Activated naive CD8-positive, alpha-beta T cell treated with anti-CD3 and anti-CD28 coated beads for 36 hours (primary cell): ENCODE data around the gene PON3. TPM values are rescaled to one million over a fixed set of nuclear protein-coding genes. Genes with fewer than 3 reads are reported as not detected.

ENCODE experiments used
- DNase-seq: peaks from one replicate; pipeline ENCODE4 v3.0.0; 2021
- H3K27ac Mint-ChIP-seq: one replicate; pipeline ENCODE4 v1.8.0; 2022; ENCODE audit warnings: mild to moderate bottlenecking, moderate library complexity, mixed read lengths
- H3K27me3 Mint-ChIP-seq: one replicate; pipeline ENCODE4 v1.8.0; 2022; ENCODE audit warnings: mild to moderate bottlenecking, mixed read lengths
- H3K36me3 Mint-ChIP-seq: one replicate; pipeline ENCODE4 v1.8.0; 2021; ENCODE audit warnings: mild to moderate bottlenecking, mixed read lengths
- H3K4me1 Mint-ChIP-seq: one replicate; pipeline ENCODE4 v1.8.0; 2021; ENCODE audit warnings: mixed read lengths
- H3K4me3 Mint-ChIP-seq: one replicate; pipeline ENCODE4 v1.8.0; 2022; ENCODE audit warnings: mild to moderate bottlenecking, moderate library complexity, mixed read lengths
- H3K9me3 Mint-ChIP-seq: one replicate; pipeline ENCODE4 v1.8.0; 2022; ENCODE audit warnings: mixed read lengths
- total RNA-seq, 2 experiments: library from RNA; stranded (reverse); gene quantifications; one replicate each; pipeline ENCODE4 v1.2.3, GENCODE V29; 2021

PON3 gene
- total RNA-seq, 2 experiments from 2014 or later: 0.32 TPM; not detected in 1

DNA sequence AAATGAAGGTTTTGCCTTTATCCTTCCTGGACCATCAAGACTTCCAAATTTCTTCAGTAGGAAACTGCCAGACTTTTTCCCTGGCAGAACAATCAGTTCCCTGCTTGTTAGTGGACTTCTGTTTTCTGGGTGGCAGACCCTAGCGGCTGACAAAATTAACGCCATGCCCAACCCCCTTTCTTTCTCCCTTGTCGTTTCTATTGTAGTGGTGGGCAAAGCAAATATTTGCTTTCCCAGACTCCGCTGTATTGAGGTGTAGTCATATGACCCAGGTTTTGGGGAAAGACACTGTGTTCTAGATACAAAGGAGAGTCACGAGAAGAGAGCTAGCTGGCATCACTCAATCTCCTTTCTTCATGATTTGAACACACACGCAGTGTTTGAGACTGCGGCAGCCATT lies 31.0 kb upstream of the PON3 start:
- no peak overlapping the region for H3K4me3 Mint-ChIP-seq
- H3K4me1 Mint-ChIP-seq: no peaks in the 10 kb centered on the region
- H3K27ac Mint-ChIP-seq: no peak overlapping the region
- H3K9me3 Mint-ChIP-seq: no peaks in the 10 kb centered on the region
- DNase-seq: no peak
- no peaks in the 10 kb centered on the region for H3K27me3 Mint-ChIP-seq
- H3K36me3 Mint-ChIP-seq: peaks cover 10% of the 10 kb centered on the region

GRCh38 chr7:95425694-95426093 lies 29.5 kb upstream of the PON3 start:
- no peak for DNase-seq
- Mint-ChIP-seq H3K27ac (no peak overlapping the region), H3K36me3 (peaks cover 10% of the 10 kb centered on the region), H3K27me3 (no peaks in the 10 kb centered on the region), H3K4me1 (peaks cover 2% of the 10 kb centered on the region), H3K4me3 (no peak overlapping the region), H3K9me3 (no peaks in the 10 kb centered on the region)

DNA sequence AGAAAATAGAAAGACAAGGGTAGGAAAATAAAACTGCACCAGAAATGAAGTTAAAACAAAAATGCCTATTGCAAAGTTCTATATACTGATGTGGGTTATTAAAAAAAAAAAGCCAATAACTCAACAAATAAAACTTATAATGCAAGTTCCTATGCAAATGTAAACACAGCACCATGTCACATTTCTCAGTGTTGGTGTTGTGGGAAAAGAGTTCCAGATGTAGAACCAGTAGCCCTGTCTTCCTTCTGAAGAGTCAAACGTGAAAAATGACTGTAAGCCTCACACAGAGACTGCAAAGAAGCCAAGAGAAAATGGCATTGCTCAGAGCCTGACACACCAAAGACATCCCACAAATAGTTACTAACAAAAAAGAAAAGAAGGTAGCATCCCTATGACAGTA lies 28.5 kb upstream of the PON3 start:
- DNase-seq: no peak
- peaks cover 2% of the 10 kb centered on the region for H3K4me1 Mint-ChIP-seq
- H3K9me3 Mint-ChIP-seq: no peaks in the 10 kb centered on the region
- no peak overlapping the region for H3K4me3 Mint-ChIP-seq
- H3K27me3 Mint-ChIP-seq: no peaks in the 10 kb centered on the region
- H3K36me3 Mint-ChIP-seq: peaks cover 10% of the 10 kb centered on the region
- H3K27ac Mint-ChIP-seq: no peak overlapping the region

GRCh38 chr7:95421847-95422444 lies 25.8 kb upstream of the PON3 start:
- no peak for DNase-seq
- no peak overlapping the region for H3K4me3 Mint-ChIP-seq
- no peaks in the 10 kb centered on the region for H3K9me3 Mint-ChIP-seq
- no peak overlapping the region for H3K27ac Mint-ChIP-seq
- peaks cover 2% of the 10 kb centered on the region for H3K4me1 Mint-ChIP-seq
- H3K36me3 Mint-ChIP-seq: peaks cover 6% of the 10 kb centered on the region
- no peaks in the 10 kb centered on the region for H3K27me3 Mint-ChIP-seq

GRCh38 chr7:95421000-95421846 lies 25.0 kb upstream of the PON3 start:
- Mint-ChIP-seq H3K4me3 (no peak overlapping the region), H3K27me3 (no peaks in the 10 kb centered on the region), H3K9me3 (no peaks in the 10 kb centered on the region), H3K4me1 (peaks cover 2% of the 10 kb centered on the region), H3K36me3 (peaks cover 6% of the 10 kb centered on the region), H3K27ac (no peak overlapping the region)
- no peak for DNase-seq

GRCh38 chr7:95412075-95412474 lies 15.9 kb upstream of the PON3 start:
- Mint-ChIP-seq H3K4me1 (no peaks in the 10 kb centered on the region), H3K27me3 (no peaks in the 10 kb centered on the region), H3K9me3 (no peaks in the 10 kb centered on the region), H3K27ac (no peak overlapping the region), H3K36me3 (peaks cover 2% of the 10 kb centered on the region), H3K4me3 (no peak overlapping the region)
- no peak for DNase-seq

DNA sequence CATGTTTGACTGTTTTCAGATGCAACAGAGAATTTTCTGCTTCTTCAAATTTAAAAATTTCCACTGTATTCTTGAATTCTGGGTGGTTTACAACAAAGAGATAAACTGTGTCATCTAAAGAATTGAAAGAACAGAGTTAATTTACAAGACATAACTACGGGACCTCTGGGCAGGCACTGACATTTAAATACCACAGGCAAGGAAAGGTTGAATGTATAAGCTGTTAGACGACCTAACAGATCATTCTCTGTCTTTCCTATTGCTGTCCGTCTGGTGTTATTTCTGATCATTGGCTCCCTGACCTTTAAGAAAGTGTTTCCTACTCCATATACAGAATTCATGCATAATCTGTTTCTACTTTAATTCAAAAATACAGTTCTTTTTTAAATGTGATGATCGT lies 15.5 kb upstream of the PON3 start:
- DNase-seq: no peak
- H3K36me3 Mint-ChIP-seq: peaks cover 2% of the 10 kb centered on the region

GRCh38 chr7:95411036-95411435 lies 14.9 kb upstream of the PON3 start:
- H3K27ac Mint-ChIP-seq: no peak overlapping the region
- H3K4me1 Mint-ChIP-seq: no peaks in the 10 kb centered on the region
- no peaks in the 10 kb centered on the region for H3K9me3 Mint-ChIP-seq
- H3K27me3 Mint-ChIP-seq: no peaks in the 10 kb centered on the region
- no peak overlapping the region for H3K4me3 Mint-ChIP-seq
- DNase-seq: no peak
- H3K36me3 Mint-ChIP-seq: peaks cover 2% of the 10 kb centered on the region

More for the DNA sequence above, 15.5 kb upstream of the PON3 start:
- Mint-ChIP-seq H3K9me3 (no peaks in the 10 kb centered on the region), H3K4me1 (no peaks in the 10 kb centered on the region), H3K27me3 (no peaks in the 10 kb centered on the region), H3K4me3 (no peak overlapping the region), H3K27ac (no peak overlapping the region)

GRCh38 chr7:95407751-95408150 lies 11.6 kb upstream of the PON3 start:
- H3K4me3 Mint-ChIP-seq: no peak overlapping the region
- DNase-seq: no peak
- H3K27me3 Mint-ChIP-seq: no peaks in the 10 kb centered on the region
- H3K4me1 Mint-ChIP-seq: no peaks in the 10 kb centered on the region
- no peak overlapping the region for H3K27ac Mint-ChIP-seq
- H3K36me3 Mint-ChIP-seq: peaks cover 2% of the 10 kb centered on the region
- no peaks in the 10 kb centered on the region for H3K9me3 Mint-ChIP-seq

GRCh38 chr7:95405800-95406199 lies 9.6 kb upstream of the PON3 start:
- H3K9me3 Mint-ChIP-seq: no peaks in the 10 kb centered on the region
- DNase-seq: no peak
- H3K4me1 Mint-ChIP-seq: no peaks in the 10 kb centered on the region
- no peak overlapping the region for H3K4me3 Mint-ChIP-seq
- H3K27me3 Mint-ChIP-seq: no peaks in the 10 kb centered on the region
- H3K36me3 Mint-ChIP-seq: peaks cover 2% of the 10 kb centered on the region
- no peak overlapping the region for H3K27ac Mint-ChIP-seq

- no peak overlapping the region for H3K27ac Mint-ChIP-seq
- H3K36me3 Mint-ChIP-seq: peaks cover 2% of the 10 kb centered on the region
- H3K4me3 Mint-ChIP-seq: no peak overlapping the region
- H3K4me1 Mint-ChIP-seq: no peaks in the 10 kb centered on the region
- DNase-seq: no peak
- H3K27me3 Mint-ChIP-seq: peaks cover 3% of the 10 kb centered on the region
- H3K9me3 Mint-ChIP-seq: no peaks in the 10 kb centered on the region
These were observed 9.0 kb upstream of the PON3 start for GRCh38 chr7:95405208-95405607.

- peaks cover 2% of the 10 kb centered on the region for H3K36me3 Mint-ChIP-seq
- H3K4me1 Mint-ChIP-seq: no peaks in the 10 kb centered on the region
- H3K4me3 Mint-ChIP-seq: no peak overlapping the region
- H3K27me3 Mint-ChIP-seq: peaks cover 3% of the 10 kb centered on the region
- no peak for DNase-seq
- no peaks in the 10 kb centered on the region for H3K9me3 Mint-ChIP-seq
- H3K27ac Mint-ChIP-seq: no peak overlapping the region
These were observed 8.2 kb upstream of the PON3 start for GRCh38 chr7:95404316-95404865.

DNA sequence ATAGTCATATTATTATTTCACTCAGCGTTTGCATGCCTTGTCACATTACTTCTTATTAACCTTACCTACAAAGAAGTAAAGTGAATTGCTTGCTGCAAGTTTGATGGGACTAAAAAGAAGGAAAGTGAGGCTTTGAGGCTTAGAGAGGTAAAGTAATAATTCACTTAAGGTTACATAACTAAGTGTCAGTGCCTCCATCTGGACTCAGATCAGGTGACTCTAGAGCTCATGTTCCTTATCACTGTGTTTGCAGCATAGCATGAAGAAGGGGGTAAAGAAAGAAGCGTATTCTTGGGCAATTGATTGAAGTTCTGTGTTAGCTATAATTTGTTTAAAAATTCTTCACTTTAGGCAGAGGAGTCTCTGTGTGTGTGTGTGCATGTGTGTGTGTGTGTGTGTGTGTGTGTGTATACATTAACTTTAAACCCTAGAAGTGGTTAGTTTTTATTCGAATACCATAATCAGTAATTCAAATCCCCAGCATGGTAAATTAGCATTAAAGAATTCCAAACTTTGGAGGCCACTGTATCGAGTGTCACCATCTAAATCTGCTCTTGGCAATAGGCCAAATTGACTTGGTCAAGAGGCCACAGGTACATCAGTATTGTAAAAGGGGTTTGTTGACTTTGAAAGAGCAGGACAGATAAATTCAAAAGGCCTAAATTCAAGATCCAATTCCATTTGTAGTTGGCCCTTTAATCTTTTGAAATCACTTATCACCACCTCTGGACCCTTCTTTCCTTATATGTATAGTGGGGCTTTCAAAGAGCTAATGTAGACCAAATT lies 2.2 kb upstream of the PON3 start:
- peaks cover 3% of the 10 kb centered on the region for H3K4me1 Mint-ChIP-seq
- H3K9me3 Mint-ChIP-seq: no peaks in the 10 kb centered on the region
- DNase-seq: no peak
- H3K27ac Mint-ChIP-seq: no peak overlapping the region
- H3K36me3 Mint-ChIP-seq: no peaks in the 10 kb centered on the region
- H3K4me3 Mint-ChIP-seq: no peak overlapping the region
- peaks cover 31% of the 10 kb centered on the region for H3K27me3 Mint-ChIP-seq

DNA sequence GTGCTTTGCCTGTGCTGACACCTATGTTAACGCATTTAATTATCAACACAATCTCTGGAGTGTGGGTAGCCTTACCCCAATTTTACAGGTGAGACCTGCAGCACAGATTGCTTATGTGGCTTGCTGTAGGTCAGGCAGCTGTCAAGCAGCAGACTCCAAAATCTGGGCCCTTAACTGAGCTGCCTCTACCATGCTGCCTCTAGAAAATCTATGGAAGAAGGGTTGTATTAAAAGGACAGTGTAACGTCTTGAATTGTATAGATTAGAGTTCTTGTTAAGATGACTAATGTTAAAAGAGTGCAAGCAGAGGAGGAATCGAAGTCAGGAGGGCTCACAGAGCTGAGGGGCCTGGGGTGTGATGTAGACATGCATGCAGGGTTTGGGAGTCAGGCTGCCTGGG lies 1.2 kb upstream of the PON3 start:
- Mint-ChIP-seq H3K9me3 (no peaks in the 10 kb centered on the region), H3K27ac (no peak overlapping the region), H3K36me3 (no peaks in the 10 kb centered on the region), H3K27me3 (peaks cover 35% of the 10 kb centered on the region), H3K4me3 (no peak overlapping the region), H3K4me1 (peaks cover 3% of the 10 kb centered on the region)
- DNase-seq: no peak

GRCh38 chr7:95395755-95396135 lies 430 bp downstream of the PON3 start:
- H3K4me3 Mint-ChIP-seq: peak overlapping the region; percentile 63
- no peaks in the 10 kb centered on the region for H3K36me3 Mint-ChIP-seq
- H3K9me3 Mint-ChIP-seq: no peaks in the 10 kb centered on the region
- DNase-seq: no peak
- peaks cover 35% of the 10 kb centered on the region for H3K27me3 Mint-ChIP-seq
- no peak overlapping the region for H3K27ac Mint-ChIP-seq
- H3K4me1 Mint-ChIP-seq: peaks cover 3% of the 10 kb centered on the region
